Umbilical cord (tissue), 2 donors: ENCODE data around the gene SEMA5A. TPM values are rescaled to one million over a fixed set of nuclear protein-coding genes. Genes with fewer than 3 reads are reported as not detected.

Experiments
- DNase-seq: peaks from one replicate; pipeline ENCODE4 v3.0.0-alpha.2; 2015; ENCODE audit warnings: low spot score
- total RNA-seq: library from RNA; depleted of rRNA; stranded (reverse); fragments of >200 nt; gene quantifications from one replicate; pipeline ENCODE4 v1.2.3, GENCODE V29; 2014; ENCODE audit warnings: low replicate concordance; ENCODE audit not compliant: insufficient read depth

SEMA5A gene
- total RNA-seq, 1 donor from 2014 or later = 24.8 TPM

- DNase-seq = no peak
Observed at GRCh38 chr5:9441610-9442009, 104.3 kb downstream of the SEMA5A start.

GRCh38 chr5:9440517-9440916, 105.4 kb downstream of the SEMA5A start:
- DNase-seq = no peak

GRCh38 chr5:9439531-9440292, 106.2 kb downstream of the SEMA5A start:
- DNase-seq = no peak

GRCh38 chr5:9438596-9439354, 107.1 kb downstream of the SEMA5A start:
- no peak for DNase-seq

DNA sequence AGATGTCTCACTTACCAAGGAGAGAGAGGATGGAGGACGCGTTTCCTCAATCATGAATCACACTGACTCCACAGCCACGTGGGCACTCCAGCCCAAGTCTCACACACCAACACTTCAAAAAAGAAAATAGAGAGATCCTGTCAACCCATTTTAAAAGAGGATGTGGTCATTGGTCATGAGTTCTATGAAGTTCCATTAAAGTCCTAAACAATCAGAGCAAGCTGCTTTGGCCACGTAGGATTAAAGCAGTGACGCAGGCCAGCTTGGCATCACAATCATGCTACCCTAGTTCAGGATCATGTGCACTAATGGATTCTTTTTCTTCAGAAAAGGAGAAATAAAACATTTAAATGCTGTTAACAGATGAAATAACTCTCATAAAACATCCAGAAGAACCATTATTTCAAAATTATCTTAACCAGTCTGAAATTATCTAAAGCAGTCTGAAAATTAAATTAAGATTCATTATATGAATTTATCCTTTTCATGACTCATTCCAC, 108.1 kb downstream of the SEMA5A start:
- DNase-seq = no peak

GRCh38 chr5:9431496-9432258, 114.2 kb downstream of the SEMA5A start:
- peak; percentile 80 for DNase-seq

DNA sequence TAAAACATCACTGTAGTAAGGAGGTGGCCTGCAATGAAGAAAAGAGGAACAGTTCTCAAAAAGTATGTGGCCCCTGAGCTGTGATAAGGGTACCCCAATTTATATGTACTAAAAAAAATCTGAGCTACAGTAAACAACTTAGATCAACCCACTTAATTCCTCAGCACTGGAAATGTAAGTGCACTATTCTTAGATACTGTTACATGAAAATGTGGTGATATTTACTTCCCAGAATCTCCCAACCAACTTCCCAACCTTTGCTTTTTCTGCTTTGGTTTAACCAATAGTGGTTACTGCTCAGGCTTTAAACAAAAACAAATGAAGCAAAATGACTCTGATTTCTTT, 114.8 kb downstream of the SEMA5A start:
- DNase-seq = no peak

DNA sequence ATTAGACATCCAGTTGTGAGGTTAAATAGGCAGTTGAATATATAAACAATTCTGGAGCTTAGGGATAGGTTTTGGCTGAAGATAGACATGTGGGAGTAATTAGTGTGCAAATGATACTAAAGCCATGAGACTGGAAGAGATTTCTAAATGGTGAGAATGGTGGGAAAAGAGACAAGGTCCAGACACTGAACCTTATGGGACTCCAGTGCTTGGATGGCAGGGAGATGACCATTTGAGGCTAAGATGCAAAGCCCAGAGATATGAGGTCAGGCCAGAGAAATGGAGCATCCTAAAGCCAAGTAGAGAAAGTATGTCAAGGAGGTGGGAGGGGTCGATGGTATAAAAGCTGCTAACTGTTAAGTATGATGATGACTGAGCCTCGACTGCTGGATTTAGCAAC, 115.6 kb downstream of the SEMA5A start:
- DNase-seq = no peak

GRCh38 chr5:9429691-9430215, 116.1 kb downstream of the SEMA5A start:
- no peak for DNase-seq

GRCh38 chr5:9428272-9428671, 117.6 kb downstream of the SEMA5A start:
- no peak for DNase-seq

DNA sequence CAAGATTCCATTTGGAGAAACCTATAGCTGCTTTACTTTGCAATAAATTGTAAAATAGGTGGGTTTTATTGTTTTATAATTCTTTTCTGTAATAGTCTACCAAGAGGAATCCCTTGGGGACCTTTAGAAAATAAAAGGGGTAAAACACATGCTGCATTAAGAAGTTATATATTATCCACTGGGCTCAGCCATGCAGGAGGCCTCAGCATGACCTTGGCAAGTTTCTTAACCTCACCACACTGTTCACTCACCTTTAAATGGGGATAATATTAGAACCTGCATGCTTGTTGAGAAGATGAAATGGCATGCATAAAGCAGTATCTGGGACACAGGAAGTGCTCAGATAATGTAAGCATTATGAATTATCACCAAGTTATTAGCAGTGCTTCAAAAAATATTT, 120.2 kb downstream of the SEMA5A start:
- DNase-seq = no peak

GRCh38 chr5:9423571-9423970, 122.3 kb downstream of the SEMA5A start:
- no peak for DNase-seq

DNA sequence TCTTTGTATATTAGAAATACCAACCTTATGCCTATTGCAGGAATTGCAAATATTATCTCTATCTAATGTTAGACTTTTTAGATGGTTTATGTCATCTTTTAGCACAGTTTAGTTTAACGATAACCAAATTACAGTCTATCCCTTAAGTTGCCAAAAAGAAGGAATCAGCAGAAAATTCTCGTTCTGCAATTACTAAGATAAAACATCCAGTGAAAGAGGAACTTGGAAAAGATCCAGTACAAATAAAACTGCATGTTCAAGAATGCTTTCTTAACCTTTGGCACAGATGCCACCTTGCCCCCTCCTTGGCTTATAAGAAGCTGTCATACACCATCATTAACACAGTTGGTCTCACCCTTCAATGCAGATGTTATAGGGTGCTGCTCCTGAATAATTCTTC, 124.0 kb downstream of the SEMA5A start:
- peak; percentile 39 for DNase-seq

DNA sequence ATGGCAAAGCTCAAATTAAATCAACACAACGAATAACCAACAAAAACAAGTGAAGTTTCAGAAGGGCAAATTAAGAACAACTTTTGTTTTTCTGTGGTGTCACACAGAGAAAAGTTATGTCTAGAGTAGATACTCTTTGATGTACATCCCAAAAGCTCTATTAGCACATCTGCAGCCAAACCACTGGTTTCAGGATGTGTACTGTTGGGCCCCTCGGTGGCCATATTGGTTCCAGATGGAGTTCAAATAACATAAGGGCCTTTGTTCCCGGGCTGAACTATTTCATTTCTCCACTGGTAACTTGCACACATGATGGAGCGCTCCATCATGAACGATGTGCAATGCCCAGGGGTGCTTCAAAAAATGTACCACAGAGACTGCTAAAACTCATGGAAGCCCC, 126.1 kb downstream of the SEMA5A start:
- no peak for DNase-seq

- no peak for DNase-seq
Observed at GRCh38 chr5:9415566-9415965, 130.3 kb downstream of the SEMA5A start.

- DNase-seq = no peak
Observed at GRCh38 chr5:9415091-9415490, 130.8 kb downstream of the SEMA5A start.

- no peak for DNase-seq
Observed at GRCh38 chr5:9411142-9411541, 134.7 kb downstream of the SEMA5A start.

GRCh38 chr5:9409413-9409960, 136.4 kb downstream of the SEMA5A start:
- DNase-seq = no peak

DNA sequence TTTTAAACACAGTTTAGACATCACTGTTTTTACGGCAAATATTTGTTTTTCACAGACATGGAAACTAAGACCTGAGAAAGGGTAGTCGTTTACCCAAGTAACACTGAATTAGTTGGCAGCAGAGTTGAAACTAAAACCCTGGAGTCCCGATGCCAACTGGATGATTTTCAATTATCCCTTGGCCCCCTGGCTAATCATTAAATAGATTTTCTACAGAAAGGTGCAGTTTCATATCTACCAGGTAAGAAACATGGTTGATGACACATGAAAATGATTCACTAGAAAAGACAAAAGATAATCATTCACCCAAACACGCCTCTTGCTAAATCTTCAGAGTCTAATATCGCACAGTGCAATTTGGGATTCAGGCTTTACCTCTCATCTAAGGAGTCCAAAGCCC, 136.9 kb downstream of the SEMA5A start:
- no peak for DNase-seq

- no peak for DNase-seq
Observed at GRCh38 chr5:9405196-9405754, 140.6 kb downstream of the SEMA5A start.

DNA sequence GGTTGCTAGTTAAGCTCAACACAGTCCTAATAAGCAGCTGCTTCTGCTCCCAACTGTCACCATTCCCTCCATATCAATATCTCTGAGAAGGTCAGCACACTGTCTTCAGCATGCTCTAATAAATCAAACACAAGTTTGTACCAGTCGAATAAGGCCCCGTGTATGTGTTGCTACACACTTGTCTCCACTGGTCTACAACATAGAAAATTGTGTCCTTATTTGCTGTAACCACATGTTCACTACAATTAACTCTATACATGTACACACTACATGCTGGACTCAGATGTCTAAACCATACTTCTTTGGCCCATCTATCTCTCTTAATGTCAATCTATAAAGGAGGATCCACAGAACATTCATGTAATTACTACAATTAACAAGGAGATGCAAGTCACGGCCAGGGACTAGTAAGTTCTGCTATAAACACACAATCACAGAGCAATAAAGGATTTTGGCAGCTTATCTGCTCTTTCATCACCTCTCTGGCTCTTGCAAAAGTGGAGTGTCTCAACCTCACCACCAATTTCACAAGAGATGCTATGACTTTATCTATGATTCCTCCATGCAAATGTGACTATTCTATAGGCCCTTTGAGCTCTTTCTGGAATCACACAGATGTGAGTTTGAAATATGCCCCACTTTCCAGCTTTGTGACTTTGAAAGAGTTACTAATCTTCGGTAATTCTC, 143.9 kb downstream of the SEMA5A start:
- no peak for DNase-seq
